HG03045 (cell line): ENCODE measurements around the gene MAP6D1.
A peak's percentile ranks its signal among the peaks of the same experiment; 100 is the strongest.

Experiments
- ATAC-seq: cut with Tn5 transposase; IDR thresholded peaks from one replicate; pipeline ENCODE4 v1.9.1; 2021; ENCODE audit warnings: mild to moderate bottlenecking, moderate library complexity; ENCODE audit not compliant: unreplicated experiment

The MAP6D1 gene

DNA sequence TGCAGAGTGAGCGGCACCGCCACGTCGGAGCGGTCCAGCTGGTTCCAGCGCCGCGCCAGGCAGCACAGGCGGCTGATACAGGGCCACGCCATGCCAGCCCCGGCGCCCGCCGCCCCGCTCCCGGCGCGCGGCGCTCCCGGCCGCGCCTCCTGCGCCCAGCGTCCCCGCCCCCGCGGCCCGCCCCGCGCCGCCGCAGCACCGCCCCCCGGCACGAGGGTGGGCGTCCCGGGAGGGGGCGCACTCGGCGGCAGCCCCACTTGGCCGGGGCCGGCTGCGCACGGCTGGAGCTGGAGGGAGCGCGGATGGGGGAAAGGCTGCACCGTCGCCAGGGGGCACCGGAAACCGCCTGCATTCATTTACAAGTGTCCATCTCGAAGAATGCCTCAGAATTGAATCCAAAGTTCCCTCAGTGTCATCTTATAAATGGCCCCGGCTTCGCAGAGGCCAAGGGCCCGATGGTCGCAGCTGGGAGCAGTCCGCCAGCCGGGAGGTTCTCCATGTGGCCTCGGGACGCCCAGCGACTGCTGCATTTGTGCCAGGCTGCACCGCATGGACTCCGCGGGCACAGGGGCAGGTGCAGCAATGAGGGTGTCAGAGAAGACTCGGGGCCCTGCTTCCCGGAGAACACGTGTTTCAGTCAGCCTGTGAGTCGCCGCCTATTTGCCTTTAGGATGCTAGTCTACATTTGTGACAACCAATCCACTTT lies at the start of gene MAP6D1:
Gene MAP6D1 (minus strand): TSS at position 122 of the 706 bp plus-strand sequence. CDS start 30 bp downstream, at position 92.
- peak; percentile 49 for ATAC-seq

DNA sequence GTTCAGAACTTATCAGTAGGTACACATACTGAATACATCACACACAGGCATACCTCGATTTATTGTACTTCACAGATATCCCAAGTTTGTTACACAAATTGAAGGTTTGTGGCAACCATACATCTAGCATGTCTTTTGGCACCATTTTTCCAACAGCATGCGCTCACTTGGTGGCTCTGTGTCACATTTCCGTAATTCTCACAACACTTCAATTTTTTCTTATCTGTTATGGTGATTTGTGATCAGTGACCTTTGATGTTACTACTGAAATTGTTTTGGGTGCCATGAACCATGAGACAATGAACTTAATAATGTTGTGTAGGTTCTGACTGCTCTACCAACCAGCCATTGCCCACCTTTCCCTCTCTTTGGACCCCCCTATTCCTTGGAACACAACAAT lies 48.5 kb upstream of the MAP6D1 start:
- ATAC-seq = no peak

DNA sequence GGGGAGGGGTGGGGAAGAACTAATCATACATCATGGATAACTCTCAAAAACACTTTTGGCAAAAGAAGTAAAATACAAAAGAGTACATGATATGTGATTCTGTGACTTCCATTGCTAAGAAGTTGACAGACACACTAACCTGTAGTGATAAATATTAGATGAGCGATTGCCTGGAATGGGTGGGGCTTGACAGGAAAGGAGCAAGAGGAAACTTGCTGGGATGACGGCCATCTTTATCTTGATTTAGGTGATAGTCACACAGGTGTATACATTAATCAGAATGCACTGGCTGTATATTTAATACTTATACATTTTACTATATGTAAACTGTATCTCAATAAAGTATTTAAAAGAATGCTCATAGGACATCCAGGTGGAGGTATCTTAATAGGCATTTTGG lies 46.2 kb upstream of the MAP6D1 start:
- no peak for ATAC-seq

DNA sequence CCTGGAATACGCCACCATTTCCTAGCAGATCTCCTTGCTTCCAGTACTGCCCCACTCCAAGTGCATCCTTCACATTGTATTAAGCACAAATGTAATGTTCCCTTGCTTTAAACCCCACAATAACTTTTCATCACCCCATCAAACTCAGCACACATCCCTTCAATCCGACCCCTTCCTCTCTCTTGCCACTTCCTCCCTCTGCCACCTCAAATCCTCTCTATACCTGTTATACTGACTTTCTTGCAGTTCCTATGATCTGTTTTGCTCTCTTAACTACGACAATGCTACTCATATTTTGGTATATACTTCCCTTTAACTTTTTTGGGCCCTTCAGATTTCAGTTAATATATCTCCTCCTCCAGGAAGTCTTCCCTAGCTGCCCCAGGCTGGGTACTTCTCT lies 45.2 kb upstream of the MAP6D1 start:
- ATAC-seq = no peak

- ATAC-seq = no peak
Observed at GRCh38 chr3:183868796-183869195, 43.4 kb upstream of the MAP6D1 start.

DNA sequence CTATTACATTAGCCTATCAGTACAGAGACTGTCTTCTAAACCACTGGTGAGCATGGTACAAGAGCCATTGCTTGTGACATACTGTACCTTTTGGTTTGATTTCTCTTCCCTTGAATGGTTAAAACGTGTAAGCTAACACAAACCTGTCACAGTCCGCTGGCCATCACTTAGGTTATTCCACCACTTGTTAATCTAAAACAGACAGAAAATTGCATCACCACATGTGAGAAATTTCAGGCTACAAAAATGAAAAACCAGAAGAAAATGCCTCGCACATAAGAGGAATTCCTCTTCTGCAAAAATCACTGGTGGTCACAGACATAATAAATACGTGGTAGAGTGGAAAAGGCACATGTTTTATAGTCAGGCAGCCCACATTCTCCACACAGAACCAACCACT lies 37.2 kb upstream of the MAP6D1 start:
- ATAC-seq = no peak

GRCh38 chr3:183857863-183858262 lies 32.5 kb upstream of the MAP6D1 start:
- ATAC-seq = no peak

- ATAC-seq = no peak
Observed at GRCh38 chr3:183854318-183855035, 29.1 kb upstream of the MAP6D1 start.

GRCh38 chr3:183845608-183846288 lies 20.4 kb upstream of the MAP6D1 start:
- no peak for ATAC-seq

GRCh38 chr3:183845090-183845489 lies 19.7 kb upstream of the MAP6D1 start:
- no peak for ATAC-seq

GRCh38 chr3:183844606-183845005 lies 19.2 kb upstream of the MAP6D1 start:
- no peak for ATAC-seq

DNA sequence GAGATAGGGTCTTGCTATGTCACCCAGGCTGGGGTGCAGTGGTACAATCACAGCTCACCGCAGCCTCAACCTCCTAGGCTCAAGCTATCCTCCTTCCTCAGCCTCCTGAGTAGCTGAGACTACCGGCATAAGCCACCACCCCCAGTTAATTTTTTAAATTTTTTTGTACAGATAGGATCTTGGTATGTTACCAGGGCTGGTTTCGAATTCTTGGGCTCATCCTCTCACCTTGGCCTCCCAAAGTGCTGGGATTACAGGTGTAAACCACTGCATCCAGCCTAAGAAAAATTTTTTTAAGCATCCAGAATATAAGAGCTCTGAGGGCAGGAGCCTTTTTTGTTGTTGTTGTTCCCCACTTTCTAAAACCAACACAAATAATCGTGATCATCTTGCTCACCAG lies 14.4 kb upstream of the MAP6D1 start:
- ATAC-seq = no peak

DNA sequence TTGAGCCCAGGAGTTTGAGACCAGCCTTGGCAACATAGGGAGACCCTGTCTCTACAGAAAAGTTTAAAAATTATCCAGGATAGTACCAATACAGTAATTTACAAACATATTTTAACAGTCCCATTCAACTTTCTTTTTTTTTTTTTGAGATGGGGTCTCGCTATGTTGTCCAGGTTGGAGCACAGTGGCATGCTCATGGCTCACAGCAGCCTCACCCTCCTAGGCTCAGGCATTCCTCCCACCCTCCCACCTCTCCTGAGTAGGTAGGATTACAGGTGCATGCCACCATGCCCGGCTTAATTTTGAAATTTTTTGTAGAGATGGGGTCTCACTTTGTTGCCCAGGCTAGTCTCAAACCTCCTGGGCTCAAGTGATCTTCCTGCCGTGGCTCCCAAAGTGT lies 12.5 kb upstream of the MAP6D1 start:
- no peak for ATAC-seq

DNA sequence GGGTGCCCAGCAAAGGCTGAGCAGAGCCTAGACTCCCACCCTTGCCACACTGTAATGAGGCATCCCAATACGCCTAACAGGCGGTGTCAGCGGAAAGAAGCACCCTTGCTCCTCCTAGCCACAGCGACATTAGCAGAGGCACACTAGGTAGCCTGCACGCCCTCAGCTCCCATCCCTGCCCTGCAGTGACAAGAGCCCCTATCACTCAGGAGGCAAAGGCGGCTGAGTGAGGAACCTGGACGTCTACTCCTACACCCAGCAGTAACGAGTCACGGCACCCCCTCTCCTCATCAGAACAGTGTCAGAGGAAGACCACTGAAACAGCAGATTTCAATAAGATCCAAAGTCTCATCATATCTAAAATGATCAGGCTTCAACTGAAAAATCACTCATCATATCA lies 12.0 kb upstream of the MAP6D1 start:
- no peak for ATAC-seq

DNA sequence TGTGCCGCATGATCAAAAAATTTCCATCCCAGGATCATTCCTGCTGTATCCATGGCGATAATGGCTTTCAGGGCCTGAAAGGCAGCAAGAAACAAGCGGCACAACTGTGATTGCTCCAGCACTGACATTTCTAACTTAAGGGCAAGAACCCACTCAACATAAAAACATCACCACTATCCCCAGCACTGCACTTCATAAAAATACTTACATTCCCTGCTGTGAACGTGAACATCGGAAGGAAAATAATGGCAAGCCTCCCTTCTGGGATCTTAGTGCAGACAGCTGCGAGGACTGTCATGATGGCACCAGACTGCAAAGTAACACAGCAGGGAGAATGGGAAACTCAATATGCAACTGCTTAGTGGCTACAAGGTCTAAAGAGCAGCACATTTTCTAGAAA lies 8.1 kb upstream of the MAP6D1 start:
- ATAC-seq = no peak

DNA sequence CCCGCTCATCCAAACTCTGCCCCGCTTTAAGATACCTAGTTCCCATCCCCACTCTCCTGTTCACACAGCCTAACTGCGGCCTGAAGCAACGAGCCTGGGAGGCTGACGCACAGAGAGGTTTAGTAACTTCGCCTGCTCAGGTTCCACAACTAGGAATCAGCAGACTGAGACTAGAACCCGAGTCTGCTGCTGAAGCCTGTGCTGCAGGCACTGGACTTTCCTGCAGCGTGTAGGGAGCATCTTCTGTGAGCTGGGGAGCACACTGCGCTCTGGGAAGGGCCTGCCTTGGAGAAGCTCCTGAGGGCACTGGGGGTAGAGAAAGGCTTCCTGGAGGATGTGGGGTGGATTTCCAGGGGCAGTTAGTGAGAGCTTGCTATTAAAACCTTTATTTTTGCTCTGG lies 4.8 kb upstream of the MAP6D1 start:
- ATAC-seq = no peak

DNA sequence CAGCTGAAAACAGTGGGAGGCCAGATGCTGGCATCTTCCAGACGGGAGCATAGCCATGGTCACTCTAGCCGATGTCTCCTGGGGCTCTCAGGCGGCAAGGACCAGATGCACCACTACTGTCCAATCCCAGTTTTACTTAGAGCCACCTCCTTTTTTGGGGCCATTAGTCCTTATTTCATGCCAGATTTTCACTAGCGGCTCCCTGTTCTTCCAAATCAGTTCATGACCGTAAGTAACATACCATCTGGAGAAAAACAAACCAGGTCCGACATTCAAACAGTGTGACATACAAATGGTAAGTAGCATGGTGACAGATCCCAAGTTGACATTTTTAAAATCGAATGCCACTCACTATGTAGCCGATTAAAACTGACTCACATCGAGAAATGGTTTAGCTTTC lies 4.1 kb upstream of the MAP6D1 start:
- no peak for ATAC-seq

DNA sequence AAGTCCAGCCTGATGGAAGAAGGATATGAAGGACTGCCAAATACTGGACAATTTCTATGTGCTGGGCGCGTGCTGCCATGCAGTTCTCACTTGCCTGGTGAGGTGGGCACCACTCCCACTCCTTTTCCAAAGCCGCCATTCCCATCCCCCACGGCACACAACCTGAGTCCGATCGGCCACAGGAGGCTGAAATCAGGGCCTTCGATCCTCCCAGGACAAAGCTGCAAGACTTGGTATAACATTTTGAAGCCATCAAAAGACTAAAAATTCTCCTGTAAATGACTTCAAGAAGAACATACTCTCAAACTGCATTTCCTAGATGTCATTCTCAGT lies 3.1 kb upstream of the MAP6D1 start:
- no peak for ATAC-seq

GRCh38 chr3:183827809-183828537 lies 2.6 kb upstream of the MAP6D1 start:
- ATAC-seq = no peak

DNA sequence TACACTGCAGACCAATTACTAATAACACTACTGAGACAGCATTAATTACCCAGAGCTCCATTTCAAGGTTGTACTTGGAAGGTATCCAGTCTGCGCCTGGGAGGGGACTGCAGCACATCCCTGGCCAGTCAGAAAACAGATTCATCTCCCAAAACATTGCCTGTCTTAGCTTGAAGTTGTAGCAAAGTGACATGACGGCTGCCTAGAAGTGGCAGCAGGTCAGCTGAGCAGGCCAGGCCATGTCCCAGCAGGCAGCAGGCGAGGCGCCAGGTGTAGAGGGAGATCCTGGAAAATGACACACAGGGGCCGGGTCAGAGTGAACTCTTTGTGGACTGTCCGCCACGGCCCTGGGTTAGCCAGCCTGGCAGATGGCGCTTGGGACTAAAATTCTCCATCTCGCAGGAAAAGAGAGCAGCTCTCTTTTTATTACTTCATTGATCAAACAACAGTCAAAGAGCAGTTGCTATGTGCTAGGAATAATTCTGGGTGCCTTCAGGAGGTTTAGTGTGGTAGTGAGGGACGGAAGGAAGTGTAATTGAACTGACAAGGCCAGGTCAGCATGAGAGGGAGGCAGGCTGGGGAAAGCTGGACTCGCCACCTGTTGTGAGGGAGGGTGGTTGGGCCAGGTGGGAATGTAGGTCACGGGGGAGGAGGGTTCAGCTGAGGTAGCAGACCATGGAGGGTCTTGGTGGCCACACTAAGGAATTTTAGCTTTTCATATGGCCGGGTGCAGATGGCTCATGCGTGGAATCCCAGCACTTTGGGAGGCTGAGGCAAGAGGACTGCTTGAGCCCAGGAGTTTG lies 1.3 kb upstream of the MAP6D1 start:
- no peak for ATAC-seq
